GM12878 (cell line): ENCODE data around the gene TMPRSS7.

Experiments used
- SUZ12 ChIP-seq: fragments of 200-600 bp; sonication (generic); IDR thresholded peaks from one replicate; pipeline ENCODE4 v1.6.1; 2018; ENCODE audit warnings: antibody characterized with exemption, mild to moderate bottlenecking; ENCODE audit not compliant: unreplicated experiment
- ZSCAN29 ChIP-seq: fragments of 450-650 bp; IDR thresholded peaks from 2 replicates; pipeline ENCODE4 v1.6.1; 2017; ENCODE audit warnings: mild to moderate bottlenecking, moderate library complexity
- TF ChIP-seq, protein P1 (sequence below): IDR thresholded peaks from 2 replicates; pipeline ENCODE4 v1.6.1; 2012; ENCODE audit warnings: low read depth, low read length, improper control_type of control experiment

DNA sequence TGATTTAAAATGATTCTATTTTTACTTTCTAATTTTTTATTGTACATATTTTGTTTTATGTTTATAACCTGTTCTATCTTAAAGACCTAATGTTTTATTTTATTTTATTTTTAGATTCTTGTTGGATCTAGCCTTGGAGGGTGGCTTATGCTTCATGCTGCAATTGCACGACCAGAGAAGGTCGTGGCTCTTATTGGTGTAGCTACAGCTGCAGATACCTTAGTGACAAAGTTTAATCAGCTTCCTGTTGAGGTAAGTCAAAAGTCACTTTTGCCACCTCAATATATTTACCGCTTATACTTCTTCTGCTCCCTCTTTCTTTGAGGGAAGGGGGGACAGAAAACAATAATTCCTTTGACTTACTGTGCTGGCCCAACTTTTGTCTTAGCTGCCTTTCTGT is 47.7 kb upstream of the TMPRSS7 start:
- TF ChIP-seq ZSCAN29 (no peak), SUZ12 (no peak)
- TF ChIP-seq, protein P1, sequence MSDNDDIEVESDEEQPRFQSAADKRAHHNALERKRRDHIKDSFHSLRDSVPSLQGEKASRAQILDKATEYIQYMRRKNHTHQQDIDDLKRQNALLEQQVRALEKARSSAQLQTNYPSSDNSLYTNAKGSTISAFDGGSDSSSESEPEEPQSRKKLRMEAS, result no peak
